VCaP (cell line): ENCODE measurements around the gene ADAMTS9.

Source experiments
- H3K27ac ChIP-seq: fragments of 450-650 bp; 2 replicates; pipeline ENCODE4 v1.5.1; 2017
- CTCF ChIP-seq: fragments of 450-650 bp; conservative IDR thresholded peaks from 2 replicates; pipeline ENCODE4 v1.5.1; 2017; ENCODE audit warnings: mild to moderate bottlenecking, moderate library complexity

The ADAMTS9 gene

GRCh38 chr3:64623125-64623524 lies 64.7 kb downstream of the ADAMTS9 start:
- no peak overlapping the region for H3K27ac ChIP-seq
- TF ChIP-seq CTCF: no peak

- no peak for TF ChIP-seq CTCF
- no peak overlapping the region for H3K27ac ChIP-seq
Measured at GRCh38 chr3:64621726-64622395, 65.9 kb downstream of the ADAMTS9 start.

GRCh38 chr3:64621275-64621674 lies 66.5 kb downstream of the ADAMTS9 start:
- TF ChIP-seq CTCF: no peak
- H3K27ac ChIP-seq: no peak overlapping the region

- no peak for TF ChIP-seq CTCF
Measured at GRCh38 chr3:64620020-64620419, 67.8 kb downstream of the ADAMTS9 start.

GRCh38 chr3:64619216-64619615 lies 68.6 kb downstream of the ADAMTS9 start:
- H3K27ac ChIP-seq: no peak overlapping the region
- TF ChIP-seq CTCF: no peak

More at GRCh38 chr3:64620020-64620419, 67.8 kb downstream of the ADAMTS9 start:
- no peak overlapping the region for H3K27ac ChIP-seq

GRCh38 chr3:64617610-64618009 lies 70.2 kb downstream of the ADAMTS9 start:
- no peak for TF ChIP-seq CTCF

GRCh38 chr3:64616953-64617352 lies 70.8 kb downstream of the ADAMTS9 start:
- no peak for TF ChIP-seq CTCF

More at GRCh38 chr3:64617610-64618009, 70.2 kb downstream of the ADAMTS9 start:
- H3K27ac ChIP-seq: no peak overlapping the region

More at GRCh38 chr3:64616953-64617352, 70.8 kb downstream of the ADAMTS9 start:
- H3K27ac ChIP-seq: no peak overlapping the region
